NCI-H345 treated with DMSO at 0.1 percent for 48 hours (cell line): Measurements from ENCODE around the gene CNTD1.
"Not testable (repeated sequence)": the region's sequence is repeated elsewhere in the genome, so short reads cannot be mapped to it uniquely, and the experiment has no call there.

ENCODE experiments used
- DNase-seq: peaks from one replicate; lab custom pipeline; 2025; ENCODE audit not compliant: unreplicated experiment; lab: John Stamatoyannopoulos, UW

Gene CNTD1, protein sequence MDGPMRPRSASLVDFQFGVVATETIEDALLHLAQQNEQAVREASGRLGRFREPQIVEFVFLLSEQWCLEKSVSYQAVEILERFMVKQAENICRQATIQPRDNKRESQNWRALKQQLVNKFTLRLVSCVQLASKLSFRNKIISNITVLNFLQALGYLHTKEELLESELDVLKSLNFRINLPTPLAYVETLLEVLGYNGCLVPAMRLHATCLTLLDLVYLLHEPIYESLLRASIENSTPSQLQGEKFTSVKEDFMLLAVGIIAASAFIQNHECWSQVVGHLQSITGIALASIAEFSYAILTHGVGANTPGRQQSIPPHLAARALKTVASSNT

DNA sequence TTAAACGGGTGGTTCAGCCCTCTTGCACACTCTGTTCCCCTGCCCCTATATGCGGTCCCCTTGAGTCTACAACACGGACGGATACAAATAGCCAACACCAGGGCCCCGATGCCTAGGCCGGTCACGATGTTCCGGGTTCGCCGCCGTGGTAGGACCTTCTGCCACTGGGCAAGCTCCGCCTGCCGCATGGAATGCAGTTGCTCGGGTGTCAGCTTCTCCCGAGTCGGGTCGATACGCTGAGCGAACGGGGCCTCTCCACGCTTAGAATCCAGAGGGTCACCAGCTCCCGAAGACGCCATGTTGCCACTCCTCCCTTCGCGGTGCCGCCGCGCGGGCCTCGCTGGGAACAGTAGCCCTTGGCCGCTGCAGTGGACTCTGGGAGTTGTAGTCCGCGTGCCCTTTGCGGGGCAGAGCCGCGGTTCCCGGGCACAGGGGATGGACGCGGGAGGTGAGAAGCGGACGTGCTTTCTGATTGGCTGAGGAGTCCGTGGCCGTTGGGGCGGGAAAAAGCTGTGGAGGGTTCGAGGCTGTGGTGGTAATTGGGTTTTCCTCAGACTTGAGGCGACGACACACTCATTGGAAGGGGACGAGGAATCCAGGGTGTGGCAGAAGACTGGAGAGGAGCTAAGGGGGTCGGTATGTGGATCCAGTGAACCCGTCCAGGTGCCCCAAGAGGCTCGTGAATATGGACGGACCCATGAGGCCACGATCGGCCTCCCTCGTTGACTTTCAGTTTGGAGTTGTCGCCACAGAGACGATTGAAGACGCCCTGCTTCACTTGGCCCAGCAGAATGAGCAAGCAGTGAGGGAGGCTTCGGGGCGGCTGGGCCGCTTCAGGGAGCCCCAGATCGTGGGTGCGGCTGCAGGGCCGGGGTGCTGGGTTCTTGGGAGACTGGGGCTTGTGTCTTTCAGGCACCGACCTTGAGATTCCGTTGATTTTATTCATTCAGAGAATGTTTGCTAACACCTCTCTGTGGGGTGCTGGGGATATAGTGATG, at the start of gene CNTD1, which contains the start of gene COA3:
Gene CNTD1 (plus strand): TSS at position 479 of the 998 bp plus-strand sequence. CDS start 207 bp downstream, at position 686.
Gene COA3 (minus strand): TSS at position 322 of the 998 bp plus-strand sequence. CDS start 23 bp downstream, at position 299.
- peak; percentile 75 for DNase-seq

DNA sequence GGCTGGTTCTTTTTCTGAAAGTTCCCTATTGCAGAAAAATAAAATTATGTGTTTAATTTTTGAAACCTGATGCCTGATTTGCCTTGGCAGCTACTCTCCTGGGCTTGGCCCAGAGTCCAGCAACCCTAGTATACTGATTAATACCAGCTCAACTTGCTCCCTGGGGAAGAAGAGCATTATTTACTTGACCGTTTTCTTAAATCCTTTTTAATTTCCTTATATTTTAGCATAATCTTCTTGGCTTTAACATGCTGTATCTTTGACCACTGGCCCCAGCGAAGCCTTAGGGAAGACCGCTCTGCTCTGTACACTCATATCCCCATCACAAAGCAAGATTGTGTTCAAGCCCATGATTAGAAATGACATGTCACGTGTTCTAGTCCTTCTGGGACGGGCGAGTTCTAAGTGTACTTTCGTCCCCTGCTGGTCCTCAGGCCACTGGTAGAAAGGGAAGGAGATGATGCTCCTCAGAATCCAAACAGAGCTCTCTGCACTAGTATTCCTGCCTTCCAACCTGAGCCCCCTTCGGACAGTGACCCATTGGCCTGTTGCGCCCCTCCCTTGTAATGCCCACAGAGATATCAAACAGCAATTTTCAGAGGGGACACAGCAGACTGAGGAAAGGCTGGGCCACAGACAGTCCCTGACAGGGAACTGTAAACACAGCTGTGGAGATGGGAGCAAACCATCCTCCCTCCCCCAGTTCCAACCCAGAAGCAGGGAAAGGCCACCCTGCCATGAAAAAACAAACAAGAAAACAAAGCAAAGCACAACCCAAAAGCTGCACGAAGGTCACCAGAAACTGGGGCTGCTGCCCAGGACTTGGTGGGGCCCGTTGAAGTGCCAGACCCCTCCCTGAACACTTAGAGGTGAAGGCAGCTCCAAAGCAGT, 49.5 kb upstream of the CNTD1 start:
- DNase-seq: no peak

GRCh38 chr17:42750739-42751344, 47.8 kb upstream of the CNTD1 start:
- DNase-seq: no peak

DNA sequence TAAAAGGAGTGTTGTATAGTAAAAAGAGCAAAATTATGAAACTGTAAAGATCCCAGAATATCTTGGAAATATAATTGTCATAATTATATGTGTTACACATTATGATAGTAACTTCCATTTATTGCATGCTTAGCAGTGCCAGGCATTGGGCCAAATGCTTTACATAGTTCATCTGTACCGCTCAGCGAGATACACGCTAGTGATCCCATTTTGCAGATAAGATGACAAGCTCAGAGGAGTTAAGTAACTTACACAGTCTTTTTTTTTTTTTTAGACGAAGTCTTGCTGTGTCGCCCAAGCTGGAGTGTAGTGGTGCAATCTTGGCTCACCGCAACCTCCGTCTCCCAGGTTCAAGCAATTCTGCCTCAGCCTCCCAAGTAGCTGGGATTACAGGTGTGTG, 47.0 kb upstream of the CNTD1 start:
- DNase-seq: no peak

DNA sequence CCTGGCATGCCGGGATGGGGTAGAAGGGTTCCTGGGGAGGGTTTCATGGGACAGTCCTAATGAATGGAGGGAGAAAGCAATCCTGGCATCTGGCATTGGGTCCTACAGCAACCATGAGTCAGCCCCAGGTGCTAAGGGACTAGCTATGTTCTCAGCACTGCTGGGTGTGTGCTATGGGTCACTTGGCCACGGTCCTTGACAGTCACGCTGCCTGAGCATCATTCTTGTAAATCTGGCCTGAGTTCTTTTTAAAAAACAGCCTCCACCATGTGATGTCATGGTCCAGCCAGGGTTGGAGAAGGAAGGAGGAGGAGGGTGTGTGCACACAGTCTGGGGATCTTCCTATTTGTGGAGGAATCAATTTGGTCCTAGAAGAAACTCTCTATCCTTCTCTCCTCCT, 43.9 kb upstream of the CNTD1 start:
- no peak for DNase-seq

DNA sequence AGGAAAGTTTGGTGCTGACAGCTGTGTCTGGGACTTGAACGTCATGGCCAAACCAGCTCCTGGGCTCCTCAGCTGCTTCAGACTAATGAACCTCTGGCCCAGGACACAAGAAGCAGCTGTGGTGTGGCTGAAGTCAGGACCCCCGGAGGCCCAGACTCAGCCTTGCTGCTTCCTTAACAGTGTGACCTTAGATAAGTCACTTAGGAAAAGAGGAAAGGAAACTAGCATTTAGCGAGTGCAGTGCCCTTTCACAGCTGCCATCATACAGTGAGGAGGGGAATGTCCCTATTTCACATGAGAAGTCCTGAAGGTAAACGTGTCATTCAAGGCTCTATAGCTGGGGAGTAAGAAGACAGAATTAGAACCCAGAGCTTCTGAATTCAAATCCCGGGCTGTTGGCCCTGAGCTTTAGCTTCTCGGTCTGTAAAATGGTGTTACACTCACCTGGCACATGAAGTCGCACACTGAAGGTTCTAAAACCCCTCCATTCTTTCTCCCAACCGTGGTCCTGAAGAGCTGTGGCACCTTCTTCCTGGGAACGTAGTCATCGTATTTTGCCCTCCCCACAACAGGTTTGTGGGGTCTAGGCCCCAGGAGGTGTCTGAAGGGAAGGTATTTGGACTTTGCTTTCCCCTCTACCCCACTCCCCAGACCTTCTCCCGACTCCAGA, 38.5 kb upstream of the CNTD1 start:
- no peak for DNase-seq

DNA sequence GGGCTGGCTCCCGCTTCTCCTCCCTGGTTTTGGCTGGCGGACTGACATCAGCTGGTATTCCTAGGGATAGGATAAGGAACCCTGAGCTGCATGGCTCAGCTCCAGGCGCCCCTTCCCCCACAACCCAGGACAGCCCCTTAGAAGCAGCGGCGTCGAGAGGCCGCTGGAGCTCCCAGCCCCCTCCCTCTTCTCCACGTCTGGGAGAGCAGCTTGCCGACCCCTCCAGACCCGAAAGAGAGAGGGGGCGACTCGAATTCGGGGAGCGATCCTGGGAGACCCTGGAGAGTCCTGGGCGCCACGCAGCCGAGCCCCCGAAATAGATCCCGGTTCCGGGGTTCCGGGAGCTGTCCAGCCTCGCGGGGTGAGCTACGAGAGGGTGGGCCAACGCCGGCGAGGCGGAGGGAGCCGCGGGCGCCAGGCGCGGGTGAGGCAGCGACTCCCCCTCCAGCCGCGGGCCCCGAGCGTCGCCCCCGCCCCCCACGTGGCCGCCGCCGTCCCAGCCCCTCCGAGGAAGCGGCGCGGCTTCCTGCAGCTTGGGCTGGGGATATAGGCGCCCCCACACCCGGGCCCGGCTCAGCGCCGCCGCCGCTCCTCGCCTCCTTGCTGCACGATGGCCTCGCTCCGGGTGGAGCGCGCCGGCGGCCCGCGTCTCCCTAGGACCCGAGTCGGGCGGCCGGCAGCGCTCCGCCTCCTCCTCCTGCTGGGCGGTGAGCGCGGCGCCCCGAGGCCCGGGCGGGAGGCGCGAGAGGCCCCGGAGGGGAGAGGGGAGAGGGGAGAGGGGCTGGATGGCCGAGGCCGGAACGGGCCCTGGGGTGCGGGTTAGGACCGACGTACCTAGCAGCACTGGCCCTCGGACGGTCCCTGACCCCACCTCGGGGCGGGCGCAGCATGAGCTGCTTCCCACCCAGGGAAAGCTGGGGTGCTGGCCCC, 37.7 kb upstream of the CNTD1 start, which contains the start of gene RAMP2:
Gene RAMP2 (plus strand): TSS at position 576 of the 930 bp plus-strand sequence. CDS start 35 bp downstream, at position 611.
- DNase-seq: no peak

GRCh38 chr17:42761638-42762037, 37.0 kb upstream of the CNTD1 start:
- no peak for DNase-seq

- DNase-seq: no peak
These were observed 32.5 kb upstream of the CNTD1 start for GRCh38 chr17:42766124-42766523.

DNA sequence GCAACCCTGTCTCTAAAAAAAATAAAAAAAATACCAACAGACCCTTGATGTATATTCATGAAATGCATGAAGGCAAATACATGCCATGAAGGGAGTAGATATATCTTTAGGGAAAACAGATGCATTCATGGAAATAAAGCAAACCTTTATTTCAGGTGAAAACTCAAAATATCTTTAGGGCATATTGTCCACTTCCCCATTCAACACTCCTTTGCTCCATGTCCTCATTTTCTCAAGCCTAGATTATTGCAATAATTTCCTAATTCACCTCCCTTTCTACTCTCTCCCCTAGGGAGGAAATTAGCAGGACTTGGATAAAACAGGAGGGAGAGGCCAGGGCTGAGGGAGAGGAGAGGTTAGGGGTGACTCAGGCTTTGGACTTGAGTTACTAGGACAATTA, 31.1 kb upstream of the CNTD1 start:
- DNase-seq: no peak

DNA sequence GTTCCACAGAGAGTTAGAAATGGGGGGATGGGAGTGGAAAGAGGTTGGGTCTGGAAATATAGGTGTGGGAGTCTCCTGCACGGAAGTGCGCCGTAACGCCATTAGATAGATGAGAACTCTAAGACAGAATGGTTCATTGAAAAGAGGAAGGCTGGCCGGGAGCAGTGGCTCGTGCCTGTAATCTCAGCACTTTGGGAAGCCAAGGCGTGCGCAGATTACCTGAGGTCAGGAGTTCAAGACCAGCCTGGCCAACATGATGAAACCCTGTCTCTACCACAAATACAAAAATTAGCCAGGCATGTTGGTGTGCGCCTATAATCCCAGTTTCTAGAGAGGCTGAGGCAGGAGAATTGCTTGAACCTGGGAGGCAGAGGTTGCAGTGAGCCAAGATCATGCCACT, 30.7 kb upstream of the CNTD1 start:
- DNase-seq: not testable (repeated sequence)

DNA sequence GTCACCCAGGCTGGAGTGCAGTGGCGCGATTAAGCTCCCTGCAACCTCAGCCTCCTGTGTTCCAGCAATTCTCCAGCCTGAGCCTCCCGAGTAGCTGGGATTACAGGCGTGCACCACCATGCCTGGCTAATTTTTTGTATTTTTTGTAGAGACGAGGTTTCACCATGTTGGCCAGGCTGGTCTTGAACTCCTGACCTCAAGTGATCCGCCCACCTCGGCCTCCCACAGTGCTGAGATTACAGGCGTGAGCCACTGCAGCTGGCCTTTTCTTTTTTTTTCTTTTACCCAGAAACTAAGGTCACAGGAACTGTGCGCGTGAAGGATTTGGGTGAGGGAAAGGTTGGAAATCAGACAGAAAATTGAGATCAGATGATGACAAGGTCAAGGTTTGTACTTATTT, 28.7 kb upstream of the CNTD1 start:
- DNase-seq: not testable (repeated sequence)

GRCh38 chr17:42772945-42773289, 25.7 kb upstream of the CNTD1 start:
- DNase-seq: no peak

GRCh38 chr17:42773290-42774035, 25.2 kb upstream of the CNTD1 start, which contains the start of gene VPS25:
Gene VPS25, plus strand, starts transcription at chr17:42773449. Its CDS starts 27 bp downstream, at chr17:42773476.
- DNase-seq: peak; percentile 70

DNA sequence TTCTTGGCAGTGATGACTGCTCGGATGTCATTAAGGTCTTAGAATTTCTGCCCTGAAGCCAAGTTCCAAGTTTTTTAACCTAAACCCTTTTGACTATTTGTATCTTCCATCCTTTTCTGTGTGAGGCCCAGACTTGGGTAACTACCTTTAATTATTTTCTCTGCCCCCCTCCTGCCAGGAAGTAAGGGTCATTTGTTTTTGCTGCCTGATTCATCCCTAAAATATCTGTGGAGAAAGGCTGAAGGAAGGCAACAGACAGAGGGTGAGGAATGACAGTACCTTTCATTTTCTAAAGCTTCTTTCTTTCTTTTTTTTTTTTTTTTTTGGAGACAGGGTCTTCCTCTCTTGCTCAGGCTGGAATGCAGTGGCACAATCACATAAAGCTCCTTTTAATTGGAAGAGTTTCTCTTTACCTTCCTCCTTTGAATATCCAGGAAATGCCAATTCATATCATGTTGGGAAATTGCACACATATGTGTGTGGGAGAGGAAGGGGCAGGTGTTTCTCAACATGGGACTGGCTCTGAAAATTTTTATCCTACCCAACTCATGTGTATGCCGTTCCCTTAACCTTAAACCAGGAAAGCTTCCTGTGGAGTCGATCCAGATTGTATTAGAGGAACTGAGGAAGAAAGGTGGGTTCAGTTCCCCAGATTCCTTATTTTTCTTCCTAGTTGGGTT, 24.5 kb upstream of the CNTD1 start:
- DNase-seq: no peak

GRCh38 chr17:42775534-42776098, 23.0 kb upstream of the CNTD1 start:
- DNase-seq: no peak

GRCh38 chr17:42778570-42778969, 20.1 kb upstream of the CNTD1 start:
- DNase-seq: no peak
